ENCODE measurements around the gene TSTD2.
"Not testable (repeated sequence)": the region's sequence is repeated elsewhere in the genome, so short reads cannot be mapped to it uniquely, and the experiment has no call there.

TSTD2 gene

GRCh38 chr9:97591535-97591934 lies 41.6 kb downstream of the TSTD2 start:
- TF ChIP-seq CTCF (IDR thresholded peaks at IDR 0.05; ENCODE audit: low read depth, low read length, poor library complexity, severe bottlenecking) (no peak), EZH2phosphoT487 (IDR thresholded peaks at IDR 0.05; ENCODE audit: borderline replicate concordance, low read length) (no peak)
- H3K9me3 ChIP-seq (ENCODE audit: control insufficient read depth, insufficient read depth, low read length): no peaks in the 10 kb centered on the region; the same call in 1 of the 2 replicates
- H3K27me3 ChIP-seq (ENCODE audit: control insufficient read depth, low read length): peaks cover 10% of the 10 kb centered on the region; the same call in 1 of the 2 replicates
- H3K4me1 ChIP-seq (ENCODE audit: control insufficient read depth, low read length): no peaks in the 10 kb centered on the region
- H3K79me2 ChIP-seq (ENCODE audit: control insufficient read depth, low read length): no peaks in the 10 kb centered on the region
- H3K36me3 ChIP-seq (ENCODE audit: control insufficient read depth, low read length): no peaks in the 10 kb centered on the region
- H3K9me2 ChIP-seq (replicated peaks; ENCODE audit: control insufficient read depth, low read length): no peaks in the 10 kb centered on the region
- H3K4me2 ChIP-seq (ENCODE audit: low read length): no peak overlapping the region
- no peak overlapping the region for H3K27ac ChIP-seq (ENCODE audit: low read depth, low read length)
- H3K4me3 ChIP-seq (ENCODE audit: low read length): no peak overlapping the region
- no peaks in the 10 kb centered on the region for H4K20me1 ChIP-seq (ENCODE audit: control insufficient read depth, insufficient read depth, low read depth, low read length)
- no peaks in the 10 kb centered on the region for H3F3A ChIP-seq (ENCODE audit: control insufficient read depth, insufficient read depth)

- not testable (repeated sequence) for H4K20me1 ChIP-seq (ENCODE audit: control insufficient read depth, insufficient read depth, low read depth, low read length)
Observed at GRCh38 chr9:97586909-97587308, 46.3 kb downstream of the TSTD2 start.

GRCh38 chr9:97584778-97585177 lies 48.4 kb downstream of the TSTD2 start:
- H4K20me1 ChIP-seq (ENCODE audit: control insufficient read depth, insufficient read depth, low read depth, low read length); H3K9me3 ChIP-seq (ENCODE audit: control insufficient read depth, insufficient read depth, low read length); H3K9me2 ChIP-seq (replicated peaks; ENCODE audit: control insufficient read depth, low read length); H3K27me3 ChIP-seq (ENCODE audit: control insufficient read depth, low read length); H3K4me1 ChIP-seq (ENCODE audit: control insufficient read depth, low read length); H3K79me2 ChIP-seq (ENCODE audit: control insufficient read depth, low read length); H3K4me3 ChIP-seq (ENCODE audit: low read length); H3K27ac ChIP-seq (ENCODE audit: low read depth, low read length); H3F3A ChIP-seq (ENCODE audit: control insufficient read depth, insufficient read depth); H3K36me3 ChIP-seq (ENCODE audit: control insufficient read depth, low read length); H3K4me2 ChIP-seq (ENCODE audit: low read length): not testable (repeated sequence)

More at GRCh38 chr9:97586909-97587308, 46.3 kb downstream of the TSTD2 start:
- H3K4me2 ChIP-seq (ENCODE audit: low read length); H3K27me3 ChIP-seq (ENCODE audit: control insufficient read depth, low read length); H3K4me3 ChIP-seq (ENCODE audit: low read length); H3K4me1 ChIP-seq (ENCODE audit: control insufficient read depth, low read length); H3K9me3 ChIP-seq (ENCODE audit: control insufficient read depth, insufficient read depth, low read length); H3K9me2 ChIP-seq (replicated peaks; ENCODE audit: control insufficient read depth, low read length); H3K36me3 ChIP-seq (ENCODE audit: control insufficient read depth, low read length); H3K79me2 ChIP-seq (ENCODE audit: control insufficient read depth, low read length); H3K27ac ChIP-seq (ENCODE audit: low read depth, low read length); H3F3A ChIP-seq (ENCODE audit: control insufficient read depth, insufficient read depth): not testable (repeated sequence)

GRCh38 chr9:97581590-97581989 lies 51.6 kb downstream of the TSTD2 start:
- H3K4me3 ChIP-seq (ENCODE audit: low read length); H3K27ac ChIP-seq (ENCODE audit: low read depth, low read length); H3K36me3 ChIP-seq (ENCODE audit: control insufficient read depth, low read length); H3K27me3 ChIP-seq (ENCODE audit: control insufficient read depth, low read length); H3K9me2 ChIP-seq (replicated peaks; ENCODE audit: control insufficient read depth, low read length); H3K4me1 ChIP-seq (ENCODE audit: control insufficient read depth, low read length); H3K9me3 ChIP-seq (ENCODE audit: control insufficient read depth, insufficient read depth, low read length); H3K79me2 ChIP-seq (ENCODE audit: control insufficient read depth, low read length); H3K4me2 ChIP-seq (ENCODE audit: low read length); H4K20me1 ChIP-seq (ENCODE audit: control insufficient read depth, insufficient read depth, low read depth, low read length); H3F3A ChIP-seq (ENCODE audit: control insufficient read depth, insufficient read depth): not testable (repeated sequence)

GRCh38 chr9:97579914-97580313 lies 53.3 kb downstream of the TSTD2 start:
- Histone ChIP-seq H3K36me3 (ENCODE audit: control insufficient read depth, low read length) (no peaks in the 10 kb centered on the region), H3K9me3 (ENCODE audit: control insufficient read depth, insufficient read depth, low read length) (no peaks in the 10 kb centered on the region), H3F3A (ENCODE audit: control insufficient read depth, insufficient read depth) (no peaks in the 10 kb centered on the region), H4K20me1 (ENCODE audit: control insufficient read depth, insufficient read depth, low read depth, low read length) (no peaks in the 10 kb centered on the region), H3K9me2 (replicated peaks; ENCODE audit: control insufficient read depth, low read length) (no peaks in the 10 kb centered on the region), H3K79me2 (ENCODE audit: control insufficient read depth, low read length) (no peaks in the 10 kb centered on the region), H3K27ac (ENCODE audit: low read depth, low read length) (no peak overlapping the region), H3K4me2 (ENCODE audit: low read length) (no peak overlapping the region), H3K4me1 (ENCODE audit: control insufficient read depth, low read length) (no peaks in the 10 kb centered on the region), H3K27me3 (ENCODE audit: control insufficient read depth, low read length) (no peaks in the 10 kb centered on the region), H3K4me3 (ENCODE audit: low read length) (no peak overlapping the region)
- TF ChIP-seq CTCF (IDR thresholded peaks at IDR 0.05; ENCODE audit: low read depth, low read length, poor library complexity, severe bottlenecking): no peak
- TF ChIP-seq EZH2phosphoT487 (IDR thresholded peaks at IDR 0.05; ENCODE audit: borderline replicate concordance, low read length): no peak
